ENCODE measurements around the gene TMEM237.
"Not testable (repeated sequence)": the region's sequence is repeated elsewhere in the genome, so short reads cannot be mapped to it uniquely, and the experiment has no call there.

The TMEM237 gene

GRCh38 chr2:201643216-201643890 lies at the start of gene TMEM237:
Gene TMEM237, minus strand, starts transcription at chr2:201643503. Its CDS starts 103 bp downstream, at chr2:201643400.
- no peak for DNase-seq

- DNase-seq = no peak
These were observed 41.9 kb upstream of the TMEM237 start for GRCh38 chr2:201685156-201685555.

GRCh38 chr2:201680743-201681142 lies 37.4 kb upstream of the TMEM237 start:
- no peak for DNase-seq

GRCh38 chr2:201678401-201678800 lies 35.1 kb upstream of the TMEM237 start:
- DNase-seq = no peak

GRCh38 chr2:201675454-201675853 lies 32.2 kb upstream of the TMEM237 start:
- DNase-seq = no peak

GRCh38 chr2:201674794-201675193 lies 31.5 kb upstream of the TMEM237 start:
- DNase-seq = no peak

- DNase-seq = no peak
These were observed 31.0 kb upstream of the TMEM237 start for GRCh38 chr2:201674298-201674697.

GRCh38 chr2:201673546-201673945 lies 30.2 kb upstream of the TMEM237 start:
- no peak for DNase-seq

- not testable (repeated sequence) for DNase-seq
These were observed 27.9 kb upstream of the TMEM237 start for GRCh38 chr2:201671205-201671604.

GRCh38 chr2:201669865-201670264 lies 26.6 kb upstream of the TMEM237 start:
- no peak for DNase-seq

GRCh38 chr2:201668402-201668910 lies 25.2 kb upstream of the TMEM237 start:
- DNase-seq = no peak

- no peak for DNase-seq
These were observed 21.0 kb upstream of the TMEM237 start for GRCh38 chr2:201664334-201664733.

GRCh38 chr2:201661366-201661765 lies 18.1 kb upstream of the TMEM237 start:
- DNase-seq = no peak

GRCh38 chr2:201660293-201660895 lies 17.1 kb upstream of the TMEM237 start:
- DNase-seq = no peak

GRCh38 chr2:201656740-201657139 lies 13.4 kb upstream of the TMEM237 start:
- DNase-seq = no peak

- no peak for DNase-seq
These were observed 12.8 kb upstream of the TMEM237 start for GRCh38 chr2:201656102-201656501.

GRCh38 chr2:201654616-201655384 lies 11.5 kb upstream of the TMEM237 start:
- no peak for DNase-seq

- DNase-seq = no peak
These were observed 9.9 kb upstream of the TMEM237 start for GRCh38 chr2:201653221-201653620.

GRCh38 chr2:201649442-201649841 lies 6.1 kb upstream of the TMEM237 start:
- no peak for DNase-seq

- no peak for DNase-seq
These were observed 4.1 kb upstream of the TMEM237 start for GRCh38 chr2:201647431-201647830.

- DNase-seq = no peak
These were observed 698 bp upstream of the TMEM237 start for GRCh38 chr2:201644001-201644400.

- peak; percentile 58 for DNase-seq
These were observed 606 bp downstream of the TMEM237 start for GRCh38 chr2:201642579-201643215.

- DNase-seq = peak; percentile 58
These were observed 1.2 kb downstream of the TMEM237 start for GRCh38 chr2:201642086-201642578.

Measured in DMS79 (cell line).